Measurements from ENCODE around the gene DOK5. TPM values are rescaled to one million over a fixed set of nuclear protein-coding genes. Genes with fewer than 3 reads are reported as not detected.
"Not testable (repeated sequence)": the region's sequence is repeated elsewhere in the genome, so short reads cannot be mapped to it uniquely, and the experiment has no call there.

DOK5 gene
- total RNA-seq, 1 donor from 2014 or later = 3.0 TPM

DNA sequence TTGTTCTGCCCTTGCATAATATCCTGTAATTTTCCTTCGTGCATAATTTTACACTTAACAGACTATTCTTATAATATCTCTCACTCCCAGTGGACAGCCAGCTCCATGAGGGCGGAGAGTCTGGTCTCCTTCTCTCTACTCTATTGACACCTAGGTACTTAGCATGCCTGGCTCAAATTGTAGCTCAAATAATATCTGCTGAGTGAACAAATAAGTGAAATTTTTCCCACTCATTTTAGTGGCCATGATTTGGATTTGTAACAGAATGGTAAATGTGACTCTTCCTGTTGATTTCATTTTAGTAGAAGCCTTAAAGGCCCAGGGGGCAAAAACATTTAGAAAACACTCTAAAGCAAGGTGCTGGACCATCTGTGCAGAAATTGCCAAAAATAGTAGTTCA, 7.8 kb upstream of the DOK5 start:
- intact Hi-C loops (cut with DNase I) = no loop called here
- DNase-seq (ENCODE audit: missing footprints) (no peak), ATAC-seq (no peak)

DNA sequence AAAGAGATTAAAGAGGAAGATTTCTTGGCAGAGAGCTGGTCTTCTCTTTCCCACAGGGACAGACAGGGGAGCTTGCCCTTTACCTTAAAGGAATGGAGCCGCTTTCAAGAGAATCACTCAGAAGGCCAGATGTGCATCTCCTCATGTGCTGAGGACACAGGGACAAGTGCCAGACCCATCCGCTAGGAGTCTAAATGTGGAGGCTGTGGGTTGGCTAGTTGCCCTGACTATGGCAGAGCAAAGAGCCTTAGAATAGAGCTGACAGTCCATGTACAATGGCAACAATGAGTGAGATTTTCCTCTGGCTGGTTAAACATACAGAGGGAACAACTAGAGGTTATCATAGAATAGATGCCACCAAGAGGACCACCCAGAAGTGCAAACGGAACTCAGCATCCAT, 7.3 kb upstream of the DOK5 start:
- intact Hi-C loops (cut with DNase I) = no loop called here
- no peak for DNase-seq (ENCODE audit: missing footprints)
- no peak for ATAC-seq

DNA sequence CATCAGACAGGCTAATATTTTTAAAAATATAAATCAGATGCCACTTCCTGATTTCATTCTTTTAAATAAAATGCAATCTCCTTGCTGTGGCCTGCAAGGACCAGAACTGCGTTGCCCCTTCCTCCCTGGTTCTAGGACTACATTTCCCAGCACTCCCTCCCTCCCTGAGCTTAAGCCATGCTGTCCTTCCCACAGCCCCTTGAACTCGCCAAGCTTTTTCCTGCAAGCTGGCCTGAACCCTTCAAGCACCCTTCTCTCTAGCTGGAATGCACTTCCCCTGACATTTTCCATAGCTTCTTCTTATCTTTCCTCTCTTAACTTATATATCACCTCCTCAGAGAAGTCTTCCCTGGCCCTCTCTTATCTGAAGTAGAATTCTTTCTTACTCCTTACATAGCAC, 6.1 kb upstream of the DOK5 start:
- intact Hi-C loops (cut with DNase I) = no loop called here
- no peak for ATAC-seq
- no peak for DNase-seq (ENCODE audit: missing footprints)

DNA sequence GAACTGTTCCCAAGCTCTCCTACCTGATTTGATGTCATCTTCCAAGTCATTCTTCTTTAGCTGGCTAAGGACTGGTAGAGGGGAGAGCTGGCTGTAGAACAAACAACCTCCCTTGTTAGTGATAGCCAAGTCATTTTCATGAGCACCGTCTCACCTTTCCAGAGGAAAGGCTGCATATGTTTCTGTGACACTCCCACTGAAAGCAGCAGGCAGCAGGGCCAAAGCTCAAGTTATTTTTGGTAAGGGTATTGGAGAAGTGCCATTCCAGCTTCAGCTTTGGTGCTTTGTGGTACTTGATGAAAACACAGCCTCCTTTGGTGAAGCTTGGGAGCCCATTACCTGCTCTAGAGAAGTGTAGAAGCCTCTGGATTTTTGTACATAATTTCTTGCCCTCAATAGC, 5.4 kb upstream of the DOK5 start:
- no peak for DNase-seq (ENCODE audit: missing footprints)
- ATAC-seq = peak; percentile 42
- intact Hi-C loops (cut with DNase I) = loop anchor here (10.0 kb wide), 1 partner anchor 255 kb away; no protein-coding TSS in a partner anchor

DNA sequence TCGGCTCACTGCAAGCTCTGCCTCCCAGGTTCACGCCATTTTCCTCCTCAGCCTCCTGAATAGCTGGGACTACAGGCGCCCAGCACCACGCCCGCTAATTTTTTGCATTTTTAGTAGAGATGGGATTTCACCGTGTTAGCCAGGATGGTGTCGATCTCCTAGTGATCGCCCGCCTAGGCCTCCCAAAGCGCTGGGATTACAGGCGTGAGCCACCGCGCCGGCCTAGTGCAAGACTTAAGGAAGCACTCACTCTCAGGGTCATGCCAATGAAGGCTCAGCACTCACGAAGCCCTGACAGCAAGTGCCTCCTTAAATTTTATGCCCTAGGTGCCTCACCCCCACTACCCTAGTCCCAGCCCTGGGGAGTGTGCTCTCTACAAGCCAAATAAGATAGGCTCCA, 4.7 kb upstream of the DOK5 start:
- ATAC-seq (no peak), DNase-seq (ENCODE audit: missing footprints) (no peak)
- intact Hi-C loops (cut with DNase I) = loop anchor here (10.0 kb wide), 1 partner anchor 256 kb away; no protein-coding TSS in a partner anchor

DNA sequence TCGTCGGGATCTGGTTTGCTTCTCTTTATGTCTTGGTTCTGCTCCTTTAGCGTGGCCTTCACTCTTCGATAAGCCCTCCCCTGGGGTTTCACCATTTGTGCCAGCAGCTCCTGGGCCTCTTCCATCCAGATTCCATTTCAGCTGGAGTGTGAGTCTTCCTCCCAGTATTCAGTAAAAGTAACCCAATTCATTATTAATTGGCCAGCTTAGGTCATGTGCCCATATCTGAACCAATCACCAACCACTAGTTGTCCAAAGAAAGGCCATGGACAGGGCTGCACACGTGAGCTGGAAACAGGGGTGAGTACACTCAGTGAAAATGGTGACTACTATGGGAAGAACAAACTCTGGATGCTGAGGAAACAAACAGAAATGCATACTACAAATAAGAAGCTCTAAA, 2.8 kb upstream of the DOK5 start:
- ATAC-seq = no peak
- intact Hi-C loops (cut with DNase I) = loop anchor here (10.0 kb wide), 1 partner anchor 258 kb away; no protein-coding TSS in a partner anchor
- no peak for DNase-seq (ENCODE audit: missing footprints)

DNA sequence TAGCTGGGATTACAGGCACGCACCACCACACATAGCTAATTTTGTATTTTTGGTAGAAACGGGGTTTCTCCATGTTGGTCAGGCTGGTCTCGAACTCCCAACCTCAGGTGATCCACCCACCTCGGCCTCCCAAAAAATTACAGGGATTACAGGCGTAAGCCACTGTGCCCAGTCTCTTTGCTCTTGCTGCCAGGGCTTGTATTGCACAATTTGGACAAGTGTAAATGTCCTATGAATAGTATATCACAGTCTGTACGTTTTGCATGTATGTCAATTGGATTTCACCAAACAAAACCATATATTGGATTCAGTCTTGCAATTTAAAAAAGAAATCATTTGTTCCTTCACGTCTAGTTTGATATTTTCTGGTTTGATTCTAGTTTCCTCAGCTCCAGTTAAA, 2.1 kb upstream of the DOK5 start:
- DNase-seq (ENCODE audit: missing footprints) (no peak), ATAC-seq (no peak)
- intact Hi-C loops (cut with DNase I) = loop anchor here (10.0 kb wide), 1 partner anchor 259 kb away; no protein-coding TSS in a partner anchor

DNA sequence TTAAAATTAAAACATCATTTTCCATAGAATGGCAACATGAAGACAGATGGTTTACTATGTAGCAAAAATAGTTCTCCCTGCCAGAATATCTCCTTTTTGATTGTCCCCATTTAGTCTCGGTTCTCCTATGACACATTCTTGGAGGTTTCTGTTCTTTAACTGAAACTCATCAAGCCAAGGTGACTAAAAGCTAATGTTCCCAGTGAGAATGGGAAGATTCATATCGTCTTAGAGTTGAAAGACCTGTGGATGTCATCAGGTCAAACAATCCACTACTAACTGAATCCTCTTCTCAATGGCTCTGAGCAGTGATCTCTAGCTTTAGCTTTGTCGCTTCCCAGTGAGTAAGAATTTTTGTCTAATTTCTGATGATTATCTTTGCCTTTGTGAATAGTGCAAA, 1.3 kb upstream of the DOK5 start:
- no peak for DNase-seq (ENCODE audit: missing footprints)
- intact Hi-C loops (cut with DNase I) = loop anchor here (10.0 kb wide), 1 partner anchor 259 kb away; no protein-coding TSS in a partner anchor
- ATAC-seq = no peak

DNA sequence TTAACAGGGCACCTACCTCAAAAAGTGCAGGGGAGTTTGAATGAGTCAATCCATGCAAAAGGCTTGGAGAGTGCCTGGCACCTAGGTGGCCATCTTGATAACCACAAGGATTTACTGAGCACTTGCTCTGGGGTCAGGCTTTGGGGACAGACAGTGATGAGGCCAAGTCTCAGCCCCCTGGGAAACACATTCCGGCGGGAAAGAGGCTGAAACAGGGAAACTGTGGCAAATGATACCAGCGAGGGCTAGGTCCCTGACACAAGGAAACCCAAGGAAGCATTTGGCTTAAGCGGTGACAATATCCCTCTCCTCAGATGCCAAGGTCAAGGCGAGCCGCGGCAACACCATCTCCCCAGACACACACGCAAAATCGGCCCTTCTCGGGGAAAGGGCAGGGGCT, 527 bp upstream of the DOK5 start:
- ATAC-seq = no peak
- intact Hi-C loops (cut with DNase I) = loop anchor here (5.0 to 10.0 kb wide), 2 partner anchors 172 to 260 kb away; no protein-coding TSS in a partner anchor
- DNase-seq (ENCODE audit: missing footprints) = no peak

DNA sequence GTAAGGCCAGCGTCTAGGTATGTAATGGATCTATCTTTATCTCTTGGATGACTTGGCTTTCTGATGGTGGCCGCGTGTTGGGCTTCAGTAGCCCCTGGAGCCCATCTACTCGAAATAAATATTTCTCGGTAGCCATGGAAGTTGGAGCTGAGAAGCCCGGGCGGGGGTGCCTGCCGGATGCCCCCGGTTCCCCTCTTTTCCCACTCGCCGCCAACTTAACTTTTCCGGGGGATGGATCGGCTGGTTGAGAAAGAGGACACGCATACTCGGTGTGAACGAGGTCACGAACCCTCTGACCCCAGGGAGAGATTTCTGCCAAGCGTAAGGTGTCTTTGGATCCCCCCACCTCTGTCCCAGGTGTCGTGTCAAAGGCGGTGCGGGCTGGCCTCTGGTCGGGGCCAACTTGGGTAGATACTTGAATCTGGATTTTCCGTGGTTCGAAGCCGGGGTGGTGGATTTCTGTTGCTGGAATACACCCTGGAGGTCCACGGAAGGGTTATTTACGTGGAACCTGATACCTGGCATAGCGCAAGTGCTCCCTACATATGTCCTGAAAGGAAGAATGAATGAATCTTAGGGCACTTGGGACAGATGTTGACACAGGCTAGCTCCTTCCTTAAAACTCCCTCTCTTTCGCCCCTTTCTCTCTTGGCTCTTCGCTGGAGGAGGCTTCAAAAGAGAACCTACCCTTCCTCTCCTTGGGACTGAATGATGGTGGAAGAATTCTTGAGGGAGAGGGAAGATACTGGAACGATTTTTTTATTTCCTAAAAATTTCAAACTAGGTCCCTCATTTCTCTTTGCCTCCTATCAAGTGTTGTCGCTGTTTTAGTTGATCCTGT, 996 bp downstream of the DOK5 start:
- intact Hi-C loops (cut with DNase I) = loop anchor here (5.0 to 10.0 kb wide), 2 partner anchors 171 to 262 kb away; no protein-coding TSS in a partner anchor
- DNase-seq (ENCODE audit: missing footprints) (no peak), ATAC-seq (no peak)

DNA sequence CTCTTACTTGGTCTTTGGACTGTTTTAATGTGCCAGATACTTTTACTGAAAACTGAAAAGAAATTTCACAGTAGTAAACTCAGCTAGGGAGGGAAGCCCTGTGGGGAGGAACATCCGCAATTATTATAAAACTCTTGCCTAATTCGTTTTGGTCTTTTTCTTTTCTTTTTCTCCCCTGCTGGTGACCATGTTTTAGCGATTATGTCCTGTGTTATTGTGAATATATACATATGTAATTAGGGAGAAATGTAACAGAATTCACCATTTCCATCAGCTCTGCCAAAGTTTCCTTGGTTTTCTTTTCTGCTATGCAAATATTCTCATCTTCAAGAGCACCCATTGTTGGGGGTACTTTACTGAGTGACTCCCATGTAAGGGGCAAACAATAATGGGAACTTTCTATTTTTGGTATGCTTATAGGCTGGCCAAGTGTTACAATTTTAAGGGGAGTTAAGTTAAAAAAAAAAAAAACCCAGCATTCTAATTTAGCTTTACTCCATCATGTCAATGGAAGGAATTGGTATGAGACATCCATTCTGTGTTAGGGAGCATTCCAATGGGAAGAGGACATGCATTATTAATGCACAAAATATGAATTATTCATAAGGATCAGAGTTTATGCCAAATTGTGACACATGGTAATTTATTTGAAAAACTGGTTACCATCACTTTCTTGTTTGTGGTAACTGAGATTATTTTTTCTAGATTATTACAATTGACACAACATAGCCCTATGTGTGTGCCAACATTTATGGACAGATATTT, 2.0 kb downstream of the DOK5 start:
- DNase-seq (ENCODE audit: missing footprints) (no peak), ATAC-seq (no peak)
- intact Hi-C loops (cut with DNase I) = loop anchor here (5.0 to 10.0 kb wide), 2 partner anchors 170 to 263 kb away; no protein-coding TSS in a partner anchor

DNA sequence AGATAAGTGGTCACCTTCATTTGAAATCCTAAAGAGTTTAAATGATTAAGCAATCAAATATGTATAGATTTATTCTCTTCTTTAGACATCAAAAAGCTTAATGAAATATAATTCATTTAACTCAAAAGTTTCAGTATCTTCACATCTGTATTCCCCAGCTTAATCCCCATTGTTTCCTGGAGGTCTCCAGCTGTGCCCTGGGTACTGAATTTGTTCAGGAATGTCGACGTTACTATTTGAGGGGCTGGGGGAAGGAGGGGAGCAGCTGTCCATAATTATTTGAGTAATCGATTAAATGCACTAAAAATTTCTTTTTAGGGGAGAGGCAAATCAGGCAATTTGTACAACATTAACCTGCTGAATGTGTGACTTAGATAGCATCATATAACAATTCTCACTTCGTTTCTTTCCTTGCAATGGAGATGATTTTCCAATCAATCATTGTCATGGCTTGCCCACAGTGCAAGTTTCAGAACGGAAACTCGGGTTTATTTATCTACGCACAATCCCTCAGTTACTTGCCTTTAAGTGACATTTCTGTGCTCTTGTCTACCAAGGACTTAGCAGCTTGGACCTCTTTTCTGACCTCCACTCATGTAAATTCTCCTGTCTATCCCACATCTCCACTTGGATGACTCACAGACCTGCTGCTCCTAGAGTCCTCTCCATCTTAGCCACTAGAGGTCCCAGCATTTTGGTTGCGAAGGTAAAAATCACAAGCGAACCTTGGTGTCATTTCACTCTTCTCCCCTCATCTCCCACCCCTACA, 3.9 kb downstream of the DOK5 start:
- intact Hi-C loops (cut with DNase I) = loop anchor here (5.0 to 10.0 kb wide), 2 partner anchors 168 to 265 kb away; no protein-coding TSS in a partner anchor
- ATAC-seq (no peak), DNase-seq (ENCODE audit: missing footprints) (no peak)

DNA sequence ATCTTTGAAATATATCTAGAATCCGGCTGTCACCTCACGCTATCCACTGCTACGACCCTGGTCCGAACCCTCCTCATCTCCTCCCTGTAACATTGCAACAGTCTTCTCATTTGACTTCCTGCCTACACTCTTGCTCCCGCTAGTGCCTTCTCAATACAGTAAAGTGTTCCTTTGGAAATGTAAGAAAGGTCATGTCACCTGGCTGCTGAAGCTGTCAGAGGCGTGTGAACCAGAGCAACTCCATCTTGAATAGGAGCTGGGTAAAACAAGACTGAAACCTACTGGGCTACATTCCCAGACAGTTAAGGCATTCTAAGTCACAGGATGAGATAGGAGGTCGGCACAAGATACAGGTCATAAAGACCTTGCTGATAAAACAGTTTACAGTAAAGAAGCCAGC, 4.5 kb downstream of the DOK5 start:
- not testable (repeated sequence) for DNase-seq (ENCODE audit: missing footprints)
- intact Hi-C loops (cut with DNase I) = loop anchor here (5.0 to 10.0 kb wide), 2 partner anchors 167 to 265 kb away; no protein-coding TSS in a partner anchor

DNA sequence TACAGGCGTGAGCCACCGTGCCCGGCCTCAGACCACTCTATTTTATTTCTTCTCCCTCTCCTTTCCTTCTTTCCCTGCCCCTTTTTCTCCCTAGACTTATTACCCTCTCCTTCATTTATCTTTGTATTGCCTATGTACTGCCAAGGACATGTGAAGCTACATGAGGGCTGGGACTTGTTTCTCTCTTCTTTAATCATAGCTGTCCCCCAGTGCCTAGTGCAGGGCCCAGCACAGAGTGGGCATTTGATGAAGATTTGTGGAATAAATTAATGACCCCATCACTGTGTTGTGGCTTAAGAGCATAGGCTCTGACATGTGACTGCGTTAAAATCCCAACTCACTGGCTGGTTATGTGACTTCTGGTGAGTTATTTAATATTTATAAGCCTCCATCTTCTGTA, 6.0 kb downstream of the DOK5 start:
- DNase-seq (ENCODE audit: missing footprints) = no peak

More for the DNA sequence above, 4.5 kb downstream of the DOK5 start:
- ATAC-seq = not testable (repeated sequence)

DNA sequence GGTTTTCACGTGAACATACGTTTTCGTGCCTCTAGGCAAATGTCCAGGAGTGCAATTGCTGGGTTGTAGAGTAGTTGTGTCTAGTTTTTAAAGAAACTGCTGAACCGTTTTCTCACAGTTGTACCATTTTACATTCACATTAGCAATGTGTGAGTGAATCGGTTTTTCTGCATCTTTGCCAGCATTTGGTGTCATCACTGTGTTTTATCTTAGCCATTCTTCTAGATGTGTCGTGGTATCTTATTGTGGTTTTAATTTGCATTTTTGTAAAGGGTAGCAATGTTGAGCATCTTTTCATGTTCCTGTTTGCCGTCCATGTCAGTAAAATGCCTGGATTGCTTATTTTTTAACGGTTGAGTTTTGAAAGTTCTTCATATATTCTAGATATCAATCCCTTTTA, 10.2 kb downstream of the DOK5 start:
- intact Hi-C loops (cut with DNase I) = no loop called here
- DNase-seq (ENCODE audit: missing footprints) (no peak), ATAC-seq (no peak)

More for the DNA sequence above, 6.0 kb downstream of the DOK5 start:
- intact Hi-C loops (cut with DNase I) = no loop called here
- ATAC-seq = no peak

DNA sequence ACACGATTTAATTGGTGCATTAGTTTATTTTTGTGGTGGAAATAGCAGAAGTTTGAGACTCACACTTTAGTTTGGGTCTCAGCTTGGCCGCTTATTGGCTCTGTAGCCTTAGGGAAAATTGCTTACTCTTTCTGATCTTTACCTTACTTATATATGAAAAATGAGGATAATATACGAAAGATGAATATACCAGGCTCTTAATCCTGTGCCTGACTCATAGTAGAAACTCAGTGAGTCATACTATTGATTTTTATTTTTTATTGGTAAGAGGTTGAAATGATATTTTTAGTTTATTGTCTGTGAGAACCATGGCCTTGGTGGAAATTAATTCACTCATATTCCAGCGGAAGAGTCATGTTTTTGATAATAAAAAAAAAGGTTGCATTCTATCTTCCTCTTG, 11.2 kb downstream of the DOK5 start:
- DNase-seq (ENCODE audit: missing footprints) (no peak), ATAC-seq (no peak)
- intact Hi-C loops (cut with DNase I) = no loop called here

DNA sequence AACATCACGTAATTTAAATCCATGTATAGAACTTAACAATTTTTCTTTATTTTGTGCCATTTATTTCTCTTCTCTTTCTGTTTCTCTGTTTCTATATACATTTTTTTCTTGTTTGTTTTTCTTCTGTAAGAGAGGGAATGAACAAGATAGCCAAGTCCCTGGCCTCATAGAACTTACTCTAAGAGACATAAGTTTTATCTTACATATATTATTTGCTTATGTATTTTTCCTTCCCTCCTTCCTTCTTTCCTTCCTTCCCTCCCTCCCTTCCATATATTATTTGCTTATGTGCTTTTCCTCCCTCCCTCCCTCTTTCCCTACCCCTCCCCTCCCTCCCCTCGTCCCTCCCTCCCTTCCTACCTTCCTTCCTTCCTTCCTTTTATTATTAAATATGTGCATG, 13.0 kb downstream of the DOK5 start:
- intact Hi-C loops (cut with DNase I) = no loop called here
- ATAC-seq = no peak

DNA sequence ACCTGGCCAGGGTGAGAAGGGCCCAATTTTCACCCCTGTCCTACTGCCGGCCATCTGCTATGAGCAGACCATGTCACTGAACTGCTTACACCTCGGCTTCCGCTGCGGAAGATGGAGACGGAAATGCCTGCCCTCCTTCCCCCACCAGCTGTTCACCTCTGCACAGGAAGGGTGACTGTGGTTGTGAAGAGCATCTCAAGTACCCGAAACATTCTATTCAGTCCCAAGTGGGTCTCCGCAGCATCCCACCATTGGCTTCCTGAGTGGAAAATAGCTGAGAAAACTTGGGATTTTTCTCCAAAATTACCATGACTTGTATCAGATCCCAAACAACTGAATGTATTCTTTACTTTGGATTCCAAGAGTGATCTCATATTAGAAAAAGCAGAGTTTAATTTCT, 16.1 kb downstream of the DOK5 start:
- no peak for ATAC-seq
- intact Hi-C loops (cut with DNase I) = no loop called here

More for the DNA sequence above, 13.0 kb downstream of the DOK5 start:
- no peak for DNase-seq (ENCODE audit: missing footprints)

More for the DNA sequence above, 16.1 kb downstream of the DOK5 start:
- DNase-seq (ENCODE audit: missing footprints) = no peak
